NCI-H82 treated with DMSO at 0.1 percent for 48 hours (cell line): ENCODE data around the gene TOX4.
"Not testable (repeated sequence)": the region's sequence is repeated elsewhere in the genome, so short reads cannot be mapped to it uniquely, and the experiment has no call there.

Source experiments
- DNase-seq: peaks from one replicate; lab custom pipeline; 2025; ENCODE audit not compliant: unreplicated experiment; lab: John Stamatoyannopoulos, UW

TOX4 gene

DNA sequence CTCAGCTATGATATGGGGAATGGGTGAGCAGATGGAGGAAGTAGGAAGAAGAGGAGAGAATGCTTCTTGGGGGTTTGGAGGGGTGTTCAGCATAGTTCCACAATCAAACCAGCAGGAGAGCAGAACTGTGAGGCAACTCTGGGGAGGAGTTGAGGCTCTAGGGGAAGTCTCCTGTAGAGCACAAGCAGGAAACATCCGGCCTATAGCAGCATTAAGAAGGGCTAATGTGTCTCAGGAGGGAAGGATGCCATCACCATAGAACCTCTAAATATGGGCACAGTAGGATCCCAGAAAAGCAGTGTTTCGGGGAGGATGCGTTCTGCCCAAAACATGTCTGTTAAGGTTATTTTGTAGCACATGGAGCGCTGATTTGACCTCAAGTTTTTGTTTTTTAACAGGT lies 57.6 kb downstream of the TOX4 start:
- DNase-seq = no peak

GRCh38 chr14:21535545-21536417 lies 58.8 kb downstream of the TOX4 start:
- DNase-seq = no peak

DNA sequence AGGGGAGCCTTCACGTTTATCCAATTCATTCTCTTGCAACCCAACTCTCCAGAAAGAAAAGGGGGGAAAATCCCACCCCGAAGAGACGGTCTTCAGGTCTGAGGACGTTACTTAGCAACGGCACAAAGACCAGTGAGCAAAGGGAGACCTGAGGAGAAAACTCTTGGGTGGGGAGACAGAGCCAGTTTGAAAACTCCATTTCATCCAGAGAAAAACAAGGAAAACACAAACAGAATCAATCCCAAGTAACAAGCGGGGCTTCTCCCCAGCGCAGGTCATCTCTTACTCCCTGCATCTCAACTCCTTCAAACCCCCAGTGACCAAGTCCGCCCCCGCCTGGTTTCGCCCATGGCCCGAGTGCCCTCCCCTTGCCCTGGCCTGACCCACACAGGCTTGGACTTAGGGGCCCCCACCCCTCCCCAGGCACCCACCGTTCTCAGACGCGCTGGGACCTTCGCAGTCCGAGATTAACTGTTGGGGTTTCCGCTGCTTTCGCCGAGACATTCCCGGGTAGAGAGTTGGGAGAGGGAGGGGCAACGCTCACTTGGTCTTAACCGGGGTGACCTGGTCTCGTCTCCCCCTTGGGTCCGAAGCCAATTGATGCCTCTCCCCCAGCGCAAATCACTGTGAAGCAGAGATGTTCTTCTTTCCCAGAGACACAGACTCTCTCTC lies 59.6 kb downstream of the TOX4 start:
- DNase-seq = no peak

GRCh38 chr14:21537090-21537424 lies 60.1 kb downstream of the TOX4 start:
- no peak for DNase-seq

- DNase-seq = no peak
Observed at GRCh38 chr14:21539189-21539940, 62.4 kb downstream of the TOX4 start.

DNA sequence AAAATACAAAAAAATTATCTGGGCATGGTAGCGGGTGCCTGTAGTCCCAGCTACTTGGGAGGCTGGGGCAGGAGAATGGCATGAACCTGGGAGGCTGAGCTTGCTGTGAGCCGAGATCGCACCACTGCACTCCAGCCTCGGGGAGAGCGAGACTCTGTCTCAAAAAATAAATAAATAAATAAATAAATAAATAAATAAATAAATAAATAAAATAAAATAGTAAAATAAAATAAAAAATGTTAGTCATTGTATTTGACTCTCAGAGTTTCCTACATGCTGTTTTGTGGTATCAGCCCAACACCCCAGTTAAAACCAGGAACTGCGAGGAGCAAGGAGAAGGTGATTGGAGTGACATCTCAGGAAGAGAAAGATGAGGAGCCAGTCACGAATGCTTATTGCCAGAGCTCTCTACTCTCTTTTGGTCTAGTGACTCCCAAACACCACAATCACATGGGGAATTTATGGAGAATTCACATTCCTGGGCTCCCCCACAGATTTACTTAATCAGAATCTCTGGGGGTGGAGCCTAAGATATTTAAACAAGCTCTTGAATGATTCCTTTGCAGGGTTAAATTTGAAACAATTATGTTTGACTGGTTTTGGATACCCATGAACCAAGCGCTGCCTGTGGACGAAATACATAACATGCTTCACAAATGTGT lies 64.5 kb downstream of the TOX4 start:
- no peak for DNase-seq

GRCh38 chr14:21543521-21543960 lies 66.5 kb downstream of the TOX4 start:
- DNase-seq = no peak

DNA sequence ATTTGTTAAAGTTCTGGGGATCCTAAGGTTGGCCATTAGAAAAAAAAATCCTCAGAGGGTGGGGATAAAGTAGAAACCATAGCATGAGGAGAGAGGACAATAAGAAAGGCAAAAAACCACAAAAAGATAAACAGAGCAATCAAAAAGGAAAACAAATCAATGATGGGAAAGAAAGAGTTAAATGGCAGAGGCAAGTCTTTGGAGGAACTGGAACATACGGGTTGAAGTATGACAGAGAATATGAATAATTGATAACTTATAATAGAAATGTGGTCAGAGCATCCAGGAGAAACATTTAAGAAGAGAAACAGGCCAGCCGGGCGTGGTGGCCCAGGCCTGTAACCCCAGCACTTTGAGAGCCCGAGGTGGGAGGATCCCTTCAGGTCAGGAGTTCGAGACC lies 67.0 kb downstream of the TOX4 start:
- no peak for DNase-seq

GRCh38 chr14:21544588-21544987 lies 67.6 kb downstream of the TOX4 start:
- DNase-seq = not testable (repeated sequence)
